GM23338 (cell line): Measurements from ENCODE around the gene TWSG1. TPM values are rescaled to one million over a fixed set of nuclear protein-coding genes. Genes with fewer than 3 reads are reported as not detected.

ENCODE experiments used
- ATAC-seq: fragments of 200-7000 bp; cut with Tn5 transposase; 3 replicates; pipeline ENCODE4 v1.9.1; 2020
- DNase-seq: peaks from one replicate; pipeline ENCODE4 v3.0.0-alpha.2; 2015; ENCODE audit warnings: low spot score
- H2AFZ ChIP-seq: fragments of 200-600 bp; sonication (generic); 2 replicates; pipeline ENCODE4 v1.8.0; 2016; ENCODE audit warnings: antibody characterized with exemption, mild to moderate bottlenecking, moderate library complexity
- H3F3A ChIP-seq: fragments of 200-600 bp; sonication (generic); replicated peaks from 2 replicates; pipeline ENCODE4 v1.8.0; 2017; ENCODE audit warnings: antibody characterized with exemption, mixed run types, low read depth
- H3K27ac ChIP-seq: fragments of 200-600 bp; sonication (generic); 2 replicates; pipeline ENCODE4 v1.6.1; 2016; ENCODE audit warnings: low read depth
- H3K27me3 ChIP-seq: fragments of 200-600 bp; sonication (generic); 2 replicates; pipeline ENCODE4 v1.8.0; 2016; ENCODE audit warnings: mild to moderate bottlenecking, mixed run types, moderate library complexity; ENCODE audit not compliant: insufficient read depth
- H3K36me3 ChIP-seq: fragments of 200-600 bp; sonication (generic); 2 replicates; pipeline ENCODE4 v1.8.0; 2016; ENCODE audit warnings: mild to moderate bottlenecking; ENCODE audit not compliant: insufficient read depth
- H3K4me1 ChIP-seq: fragments of 200-600 bp; sonication (generic); 2 replicates; pipeline ENCODE4 v1.8.0; 2016; ENCODE audit warnings: mild to moderate bottlenecking, moderate library complexity; ENCODE audit not compliant: insufficient read depth
- H3K4me2 ChIP-seq: fragments of 200-600 bp; sonication (generic); 2 replicates; pipeline ENCODE4 v1.7.1; 2017; ENCODE audit warnings: mixed run types
- H3K4me3 ChIP-seq: fragments of 200-600 bp; sonication (generic); 2 replicates; pipeline ENCODE4 v1.6.1; 2016; ENCODE audit warnings: mixed run types
- H3K79me2 ChIP-seq: fragments of 200-600 bp; sonication (generic); replicated peaks from 2 replicates; pipeline ENCODE4 v1.8.0; 2017; ENCODE audit warnings: mild to moderate bottlenecking; ENCODE audit not compliant: insufficient read depth
- H3K9me2 ChIP-seq: fragments of 200-600 bp; sonication (generic); 2 replicates; pipeline ENCODE4 v1.8.0; 2017; ENCODE audit not compliant: insufficient read depth
- H4K20me1 ChIP-seq: fragments of 200-600 bp; sonication (generic); replicated peaks from 2 replicates; pipeline ENCODE4 v1.8.0; 2017; ENCODE audit warnings: mild to moderate bottlenecking; ENCODE audit not compliant: insufficient read depth
- H3K27ac Mint-ChIP-seq: 2 replicates; pipeline ENCODE4 v1.8.0; 2020; ENCODE audit warnings: inconsistent platforms, mild to moderate bottlenecking, moderate library complexity, mixed read lengths
- H3K27me3 Mint-ChIP-seq: 3 replicates; pipeline ENCODE4 v1.8.0; 2022; ENCODE audit warnings: low read depth, mild to moderate bottlenecking, moderate library complexity, mixed read lengths, inconsistent platforms; ENCODE audit not compliant: insufficient read depth, poor library complexity
- H3K36me3 Mint-ChIP-seq: 3 replicates; pipeline ENCODE4 v1.8.0; 2021; ENCODE audit warnings: low read depth, mild to moderate bottlenecking, inconsistent platforms, moderate library complexity, mixed read lengths
- H3K4me1 Mint-ChIP-seq: 3 replicates; pipeline ENCODE4 v1.8.0; 2020; ENCODE audit warnings: mild to moderate bottlenecking, inconsistent platforms, mixed read lengths
- H3K4me3 Mint-ChIP-seq: 3 replicates; pipeline ENCODE4 v1.8.0; 2021; ENCODE audit warnings: moderate library complexity, mild to moderate bottlenecking, inconsistent platforms, mixed read lengths
- H3K9me3 Mint-ChIP-seq: 3 replicates; pipeline ENCODE4 v1.8.0; 2020; ENCODE audit warnings: moderate library complexity, mild to moderate bottlenecking, inconsistent platforms, mixed read lengths
- CREB1 ChIP-seq: fragments of 250-450 bp; sonication (Bioruptor Pico); IDR thresholded peaks from 2 replicates; pipeline ENCODE4 v1.5.0; 2020; ENCODE audit warnings: low read depth, mild to moderate bottlenecking, moderate library complexity
- ETS1 ChIP-seq: IDR thresholded peaks from 2 replicates; pipeline ENCODE4 v1.6.1; 2016; ENCODE audit warnings: antibody characterized with exemption
- EZH2 ChIP-seq: fragments of 200-600 bp; sonication (generic); IDR thresholded peaks from one replicate; pipeline ENCODE4 v1.8.0; 2017; ENCODE audit warnings: antibody characterized with exemption, mild to moderate bottlenecking, low read depth; ENCODE audit not compliant: unreplicated experiment
- NANOG ChIP-seq: IDR thresholded peaks from 2 replicates; pipeline ENCODE4 v1.6.1; 2016; ENCODE audit warnings: antibody characterized with exemption, borderline replicate concordance
- REST ChIP-seq: IDR thresholded peaks from one replicate; pipeline ENCODE4 v1.6.1; 2018; ENCODE audit warnings: antibody characterized with exemption; ENCODE audit not compliant: unreplicated experiment
- ZNF114 ChIP-seq: fragments of 250-450 bp; sonication (Bioruptor Pico); IDR thresholded peaks from 2 replicates; pipeline ENCODE4 v1.5.0; 2020; ENCODE audit warnings: mild to moderate bottlenecking, moderate library complexity
- polyA plus RNA-seq: library from polyadenylated mRNA; unstranded; fragments of >200 nt; fragmentation: Nextera tagmentation; extraction: Ambion mirVana; gene quantifications from 2 replicates; pipeline ENCODE4 v1.2.1, GENCODE V29; 2016
- total RNA-seq: library from RNA; depleted of rRNA; stranded (reverse); fragments of >200 nt; shearing (Covaris generic); gene quantifications from 2 replicates; pipeline ENCODE4 v1.2.3, GENCODE V29; 2014

The TWSG1 gene
- total and polyA plus RNA-seq, 2 experiments from 2014 or later: 11.5 to 29.1 TPM

DNA sequence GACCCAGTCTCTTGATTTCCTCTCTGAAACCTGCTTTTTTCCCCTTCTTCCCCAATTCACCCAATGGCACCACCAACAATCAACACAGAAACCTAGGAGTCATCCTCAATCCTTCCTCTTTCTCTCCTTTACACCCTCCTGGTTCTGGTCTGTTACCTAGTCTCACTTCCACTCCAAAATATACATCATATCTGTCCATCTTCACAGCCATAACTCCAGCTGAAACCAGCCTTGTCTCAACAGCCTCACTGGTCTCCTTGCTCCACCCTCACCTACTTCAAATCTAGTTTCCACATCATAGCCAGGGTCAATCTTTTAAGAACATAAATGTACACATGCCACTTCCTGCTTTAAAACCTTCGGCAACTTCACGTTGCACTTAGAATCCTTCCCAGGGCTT lies 11.8 kb upstream of the TWSG1 start (continued):
- TF ChIP-seq REST: no peak

DNA sequence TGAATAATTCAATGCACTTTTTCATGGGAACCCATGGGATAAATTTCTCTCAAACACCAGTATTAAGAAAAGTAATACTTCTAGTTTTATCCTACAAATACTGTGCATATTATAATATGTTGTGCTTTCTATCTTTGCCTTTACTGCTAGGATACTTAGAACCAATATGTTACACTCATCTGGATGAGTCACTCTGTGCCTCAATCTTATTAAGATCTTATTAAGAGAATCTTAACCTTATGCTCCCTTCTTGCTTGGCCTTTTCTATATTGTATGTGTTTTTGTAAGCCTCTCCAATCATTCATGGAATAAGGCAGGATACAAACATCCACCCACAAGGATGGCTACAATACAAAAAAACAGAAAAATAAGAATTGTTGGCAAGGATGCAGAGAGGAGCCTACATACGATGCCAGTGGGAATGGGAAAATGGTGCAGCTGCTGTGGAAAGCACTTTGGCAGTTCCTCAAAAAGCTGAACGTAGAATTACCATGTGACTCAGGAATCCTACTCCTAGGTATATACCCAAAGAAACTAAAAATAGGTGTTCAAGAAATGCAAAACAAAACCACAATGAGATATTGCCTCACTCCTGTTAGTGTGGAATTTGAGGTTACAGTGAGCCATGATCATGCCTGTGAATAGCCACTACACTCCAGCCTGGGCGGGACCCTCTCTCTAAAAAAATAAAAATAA lies 10.7 kb upstream of the TWSG1 start:
- H2AFZ ChIP-seq: no peak overlapping the region
- peaks cover 3% of the 10 kb centered on the region; the same call in 1 of the 3 replicates for H3K9me3 Mint-ChIP-seq
- no peak overlapping the region for H3K4me3 ChIP-seq
- ATAC-seq (no peak), DNase-seq (no peak)
- H3K9me2 ChIP-seq: no peaks in the 10 kb centered on the region; the same call in 1 of the 2 replicates
- no peak overlapping the region for H3K27ac ChIP-seq
- TF ChIP-seq CREB1 (CRISPR knock-in tag) (no peak), EZH2 (no peak), ETS1 (no peak), NANOG (no peak), ZNF114 (no peak)
- no peaks in the 10 kb centered on the region; the same call in 2 of the 3 replicates for H3K4me1 Mint-ChIP-seq
- no peaks in the 10 kb centered on the region for H3F3A ChIP-seq
- H3K27me3 Mint-ChIP-seq: peaks cover 3% of the 10 kb centered on the region
- no peaks in the 10 kb centered on the region; the same call in 2 of the 3 replicates for H3K36me3 Mint-ChIP-seq
- H3K4me2 ChIP-seq: no peak overlapping the region
- no peak overlapping the region for H3K4me3 Mint-ChIP-seq
- H3K4me1 ChIP-seq: no peaks in the 10 kb centered on the region
- no peaks in the 10 kb centered on the region for H4K20me1 ChIP-seq
- no peaks in the 10 kb centered on the region for H3K27me3 ChIP-seq
- no peaks in the 10 kb centered on the region for H3K79me2 ChIP-seq
- no peaks in the 10 kb centered on the region; the same call in 1 of the 2 replicates for H3K36me3 ChIP-seq
- no peak overlapping the region for H3K27ac Mint-ChIP-seq

DNA sequence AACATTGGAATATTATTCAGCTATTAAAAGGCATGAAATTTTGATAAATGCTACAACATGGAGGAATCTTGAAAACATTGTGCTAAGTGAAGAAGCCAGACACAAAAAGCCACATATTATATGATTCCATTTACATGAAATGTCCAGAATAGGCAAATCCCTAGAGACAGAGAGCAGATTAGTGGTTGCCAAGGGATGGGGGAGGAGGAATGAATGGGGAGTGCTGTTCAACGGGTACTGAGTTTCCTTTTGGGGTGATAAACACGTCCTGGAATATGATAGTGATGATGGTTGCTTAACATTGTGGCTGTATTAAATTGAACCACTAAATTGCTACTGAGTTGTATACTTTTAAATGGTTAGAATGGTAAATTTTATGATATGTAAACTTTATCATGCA lies 8.9 kb upstream of the TWSG1 start:
- Histone ChIP-seq H4K20me1 (no peaks in the 10 kb centered on the region), H3K27me3 (no peaks in the 10 kb centered on the region)
- H3K36me3 Mint-ChIP-seq: no peaks in the 10 kb centered on the region

More for the DNA sequence above, 8.9 kb upstream of the TWSG1 start:
- no peak overlapping the region for H3K4me3 Mint-ChIP-seq
- H3K36me3 ChIP-seq: no peaks in the 10 kb centered on the region; the same call in 1 of the 2 replicates
- no peaks in the 10 kb centered on the region; the same call in 2 of the 3 replicates for H3K4me1 Mint-ChIP-seq
- no peaks in the 10 kb centered on the region for H3K4me1 ChIP-seq
- H3K9me2 ChIP-seq: no peaks in the 10 kb centered on the region; the same call in 1 of the 2 replicates
- peaks cover 3% of the 10 kb centered on the region; the same call in 1 of the 3 replicates for H3K9me3 Mint-ChIP-seq
- DNase-seq (no peak), ATAC-seq (no peak)
- H3K4me3 ChIP-seq: no peak overlapping the region
- H3K27me3 Mint-ChIP-seq: no peaks in the 10 kb centered on the region
- no peak overlapping the region for H3K4me2 ChIP-seq
- no peak overlapping the region for H3K27ac Mint-ChIP-seq
- TF ChIP-seq NANOG: no peak
- H2AFZ ChIP-seq: no peak overlapping the region
- no peak overlapping the region for H3K27ac ChIP-seq
- no peaks in the 10 kb centered on the region for H3F3A ChIP-seq
- H3K79me2 ChIP-seq: no peaks in the 10 kb centered on the region
